ENCODE results near the gene GAP43. TPM values are rescaled to one million over a fixed set of nuclear protein-coding genes. Genes with fewer than 3 reads are reported as not detected.

GAP43 gene
- total and polyA plus RNA-seq, 3 donors from 2014 or later: 0.62 to 0.63 (median 0.62) TPM

- DNase-seq: no peak
- WGBS, 2 donors: 33 to 46% methylated on average over 5 of the region's 5 CpGs
- no peak overlapping the region for H3K27ac ChIP-seq
- TF ChIP-seq POLR2A (IDR thresholded peaks at IDR 0.05) (no peak), CTCF (IDR thresholded peaks at IDR 0.05) (no peak)
- no peaks in the 10 kb centered on the region for H3K27me3 ChIP-seq
- no peaks in the 10 kb centered on the region for H3K36me3 ChIP-seq (ENCODE audit: low read depth, missing control alignments)
- H3K4me3 ChIP-seq: no peak overlapping the region
- no peaks in the 10 kb centered on the region for H3K4me1 ChIP-seq
- intact Hi-C loops (cut with DNase I; ENCODE audit: low total_unique reads): no loop called here
- H3K9me3 ChIP-seq: no peaks in the 10 kb centered on the region
These were observed 1.6 kb downstream of the GAP43 start for GRCh38 chr3:115624901-115625300.

- intact Hi-C loops (cut with DNase I; ENCODE audit: low total_unique reads): no loop called here
- Histone ChIP-seq H3K4me3 (no peak overlapping the region), H3K27ac (no peak overlapping the region), H3K4me1 (no peaks in the 10 kb centered on the region), H3K9me3 (no peaks in the 10 kb centered on the region), H3K27me3 (no peaks in the 10 kb centered on the region), H3K36me3 (ENCODE audit: low read depth, missing control alignments) (no peaks in the 10 kb centered on the region)
- 37 to 61% methylated on average over 5 of the region's 5 CpGs for WGBS, 2 donors
- no peak for DNase-seq
- TF ChIP-seq CTCF (IDR thresholded peaks at IDR 0.05) (no peak), POLR2A (IDR thresholded peaks at IDR 0.05) (no peak)
These were observed 2.7 kb downstream of the GAP43 start for GRCh38 chr3:115626006-115626409.

GRCh38 chr3:115626721-115627120 lies 3.4 kb downstream of the GAP43 start:
- H3K36me3 ChIP-seq (ENCODE audit: low read depth, missing control alignments): no peaks in the 10 kb centered on the region
- H3K4me1 ChIP-seq: no peaks in the 10 kb centered on the region
- TF ChIP-seq CTCF (IDR thresholded peaks at IDR 0.05): no peak
- TF ChIP-seq POLR2A (IDR thresholded peaks at IDR 0.05): no peak
- H3K27ac ChIP-seq: no peak overlapping the region
- intact Hi-C loops (cut with DNase I; ENCODE audit: low total_unique reads): no loop called here
- DNase-seq: no peak
- H3K9me3 ChIP-seq: no peaks in the 10 kb centered on the region
- H3K27me3 ChIP-seq: no peaks in the 10 kb centered on the region
- no peak overlapping the region for H3K4me3 ChIP-seq
- 58 to 71% methylated on average over 3 of the region's 3 CpGs for WGBS, 2 donors

- 63 to 77% methylated on average over 3 of the region's 3 CpGs for WGBS, 2 donors
- Histone ChIP-seq H3K4me1 (no peaks in the 10 kb centered on the region), H3K9me3 (no peaks in the 10 kb centered on the region), H3K27ac (no peak overlapping the region), H3K4me3 (no peak overlapping the region), H3K36me3 (ENCODE audit: low read depth, missing control alignments) (no peaks in the 10 kb centered on the region), H3K27me3 (no peaks in the 10 kb centered on the region)
- intact Hi-C loops (cut with DNase I; ENCODE audit: low total_unique reads): no loop called here
- TF ChIP-seq CTCF (IDR thresholded peaks at IDR 0.05): no peak
- TF ChIP-seq POLR2A (IDR thresholded peaks at IDR 0.05): no peak
- no peak for DNase-seq
These were observed 4.1 kb downstream of the GAP43 start for GRCh38 chr3:115627180-115628074.

GRCh38 chr3:115628075-115628412 lies 4.7 kb downstream of the GAP43 start:
- WGBS, 2 donors: 67 to 71% methylated on average over 1 of the region's 1 CpG
- no peaks in the 10 kb centered on the region for H3K9me3 ChIP-seq
- H3K36me3 ChIP-seq (ENCODE audit: low read depth, missing control alignments): no peaks in the 10 kb centered on the region
- intact Hi-C loops (cut with DNase I; ENCODE audit: low total_unique reads): no loop called here
- no peak overlapping the region for H3K4me3 ChIP-seq
- H3K27ac ChIP-seq: no peak overlapping the region
- no peak for DNase-seq
- H3K27me3 ChIP-seq: no peaks in the 10 kb centered on the region
- no peaks in the 10 kb centered on the region for H3K4me1 ChIP-seq
- TF ChIP-seq CTCF (IDR thresholded peaks at IDR 0.05): no peak
- no peak for TF ChIP-seq POLR2A (IDR thresholded peaks at IDR 0.05)
